Measurements from ENCODE around the gene P2RY13. TPM values are rescaled to one million over a fixed set of nuclear protein-coding genes. Genes with fewer than 3 reads are reported as not detected.

P2RY13 gene
- total RNA-seq, 2 experiments from 2014 or later = not detected

DNA sequence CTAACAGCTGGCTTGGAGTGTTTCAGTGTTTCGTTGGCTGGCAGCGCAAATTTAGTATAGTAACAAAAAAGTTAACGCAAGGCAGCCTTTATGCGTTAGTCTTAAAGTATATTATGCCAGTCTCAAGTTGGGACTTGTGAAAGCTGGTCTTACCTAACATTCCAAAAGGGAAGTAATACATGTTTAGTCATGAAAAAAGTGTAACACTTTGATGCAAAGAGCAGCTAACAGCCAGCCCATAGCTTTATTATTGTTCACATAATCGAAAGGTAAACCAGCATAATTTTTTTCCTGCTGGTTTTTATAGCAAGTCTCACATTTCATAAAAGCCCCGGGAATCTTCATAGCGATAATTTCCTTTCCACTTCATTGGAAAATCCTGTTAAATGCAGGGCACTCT, 10.4 kb downstream of the P2RY13 start:
- Mint-ChIP-seq H3K27ac (no peak overlapping the region), H3K4me1 (ENCODE audit: low read depth) (peaks cover 5% of the 10 kb centered on the region), H3K36me3 (ENCODE audit: low read depth) (no peaks in the 10 kb centered on the region), H3K27me3 (ENCODE audit: low read depth) (no peaks in the 10 kb centered on the region), H3K4me3 (no peak overlapping the region), H3K9me3 (ENCODE audit: insufficient read depth) (no peaks in the 10 kb centered on the region)
- DNase-seq = no peak
- no peak for ATAC-seq
- ChIA-PET POLR2A (no interaction called here), CTCF (interaction anchor here (0.9 to 1.8 kb wide), 2 partner anchors 9 kb away, joined by 3 to 4 read pairs; no protein-coding TSS in a partner anchor)

DNA sequence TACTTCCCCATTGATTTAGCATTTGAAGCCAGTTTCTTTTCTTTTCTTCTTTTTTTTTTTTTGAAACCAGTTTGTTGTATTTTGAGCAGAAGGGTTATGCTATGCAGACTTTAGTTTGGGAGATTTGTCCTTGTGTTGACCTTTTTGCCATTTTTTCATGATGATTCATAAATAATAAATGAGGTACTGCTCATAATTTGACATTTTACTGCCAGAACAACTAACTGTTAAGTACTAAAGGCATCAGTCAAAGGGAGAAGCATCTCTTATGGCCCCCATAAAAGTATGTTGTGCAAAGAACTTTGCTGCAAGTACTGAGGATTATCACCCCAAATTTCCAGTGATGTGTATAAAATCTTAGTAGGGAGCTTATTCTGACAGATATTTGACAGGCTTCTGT, 11.0 kb downstream of the P2RY13 start:
- DNase-seq (no peak), ATAC-seq (no peak)
- Mint-ChIP-seq H3K4me3 (no peak overlapping the region), H3K36me3 (ENCODE audit: low read depth) (no peaks in the 10 kb centered on the region), H3K27ac (no peak overlapping the region), H3K27me3 (ENCODE audit: low read depth) (no peaks in the 10 kb centered on the region), H3K4me1 (ENCODE audit: low read depth) (peaks cover 5% of the 10 kb centered on the region), H3K9me3 (ENCODE audit: insufficient read depth) (no peaks in the 10 kb centered on the region)
- CTCF ChIA-PET = interaction anchor here (0.9 to 1.8 kb wide), 2 partner anchors 8 to 9 kb away, joined by 3 to 4 read pairs; no protein-coding TSS in a partner anchor
- POLR2A ChIA-PET = no interaction called here

DNA sequence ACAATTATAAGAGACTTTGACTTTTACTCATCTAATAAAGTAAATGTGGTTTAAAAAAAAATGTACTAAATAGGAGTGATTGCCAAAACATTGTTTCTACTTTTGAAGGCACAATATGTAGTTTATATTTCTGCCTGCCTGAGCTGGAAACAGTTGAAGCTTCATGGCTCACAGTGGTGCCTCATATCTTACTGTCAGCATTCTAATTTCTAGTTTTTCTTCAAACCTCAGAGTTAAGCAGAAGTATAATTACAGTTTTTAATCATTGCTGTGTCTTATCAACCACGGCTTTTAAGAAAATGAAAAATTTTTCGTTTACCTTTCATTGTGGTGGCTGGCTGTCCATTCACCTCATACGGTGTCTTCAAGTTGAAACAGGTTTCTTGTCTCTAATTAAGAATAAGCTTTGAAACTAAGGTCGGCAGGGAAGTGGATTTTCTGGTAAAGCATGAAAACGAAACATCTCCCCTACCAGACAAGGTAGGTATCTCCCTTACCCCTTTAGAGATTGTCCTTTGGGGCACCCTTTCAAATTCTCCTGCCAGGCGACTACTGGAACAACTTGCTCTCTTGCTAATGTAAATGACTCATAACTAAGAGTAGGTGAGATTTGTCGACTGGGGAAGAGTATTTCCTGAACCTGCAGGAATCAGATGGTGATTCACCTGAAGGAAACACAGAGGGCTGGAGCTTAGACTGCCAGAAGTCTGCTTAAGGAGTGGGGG, 12.9 kb downstream of the P2RY13 start, which contains the start of gene GPR87:
GPR87 (minus strand) TSS at position 554 of the 725 bp plus-strand sequence. CDS start 16,720 bp downstream, outside the sequence.
- ChIA-PET CTCF (interaction anchor here (1.2 to 1.5 kb wide), 3 partner anchors 12 to 148 kb away, joined by 4 to 6 read pairs (median 4); no protein-coding TSS in a partner anchor), POLR2A (no interaction called here)
- Mint-ChIP-seq H3K4me3 (no peak within 1 kb of the TSS), H3K36me3 (ENCODE audit: low read depth) (no peaks in the 10 kb centered on the region), H3K9me3 (ENCODE audit: insufficient read depth) (no peaks in the 10 kb centered on the region), H3K27ac (no peak within 1 kb of the TSS), H3K27me3 (ENCODE audit: low read depth) (no peaks in the 10 kb centered on the region), H3K4me1 (ENCODE audit: low read depth) (peaks cover 5% of the 10 kb centered on the region)
- ATAC-seq (peak; percentile 23), DNase-seq (no peak)

GRCh38 chr3:151315846-151316245, 13.5 kb downstream of the P2RY13 start:
- ChIA-PET CTCF (interaction anchor here (1.2 to 1.5 kb wide), 3 partner anchors 13 to 148 kb away, joined by 4 to 6 read pairs (median 4); no protein-coding TSS in a partner anchor), POLR2A (no interaction called here)

GRCh38 chr3:151315136-151315535, 14.2 kb downstream of the P2RY13 start:
- ATAC-seq (no peak), DNase-seq (no peak)
- H3K9me3 Mint-ChIP-seq (ENCODE audit: insufficient read depth) = no peaks in the 10 kb centered on the region
- no peaks in the 10 kb centered on the region for H3K36me3 Mint-ChIP-seq (ENCODE audit: low read depth)
- no peak overlapping the region for H3K27ac Mint-ChIP-seq
- no peak overlapping the region for H3K4me3 Mint-ChIP-seq
- no peaks in the 10 kb centered on the region for H3K27me3 Mint-ChIP-seq (ENCODE audit: low read depth)
- H3K4me1 Mint-ChIP-seq (ENCODE audit: low read depth) = peaks cover 5% of the 10 kb centered on the region
- CTCF ChIA-PET = no interaction called here
- POLR2A ChIA-PET = no interaction called here

More at GRCh38 chr3:151315846-151316245, 13.5 kb downstream of the P2RY13 start:
- DNase-seq = no peak
- H3K9me3 Mint-ChIP-seq (ENCODE audit: insufficient read depth) = no peaks in the 10 kb centered on the region
- no peak overlapping the region for H3K4me3 Mint-ChIP-seq
- H3K4me1 Mint-ChIP-seq (ENCODE audit: low read depth) = peaks cover 5% of the 10 kb centered on the region
- ATAC-seq = no peak
- no peak overlapping the region for H3K27ac Mint-ChIP-seq
- no peaks in the 10 kb centered on the region for H3K27me3 Mint-ChIP-seq (ENCODE audit: low read depth)
- no peaks in the 10 kb centered on the region for H3K36me3 Mint-ChIP-seq (ENCODE audit: low read depth)

DNA sequence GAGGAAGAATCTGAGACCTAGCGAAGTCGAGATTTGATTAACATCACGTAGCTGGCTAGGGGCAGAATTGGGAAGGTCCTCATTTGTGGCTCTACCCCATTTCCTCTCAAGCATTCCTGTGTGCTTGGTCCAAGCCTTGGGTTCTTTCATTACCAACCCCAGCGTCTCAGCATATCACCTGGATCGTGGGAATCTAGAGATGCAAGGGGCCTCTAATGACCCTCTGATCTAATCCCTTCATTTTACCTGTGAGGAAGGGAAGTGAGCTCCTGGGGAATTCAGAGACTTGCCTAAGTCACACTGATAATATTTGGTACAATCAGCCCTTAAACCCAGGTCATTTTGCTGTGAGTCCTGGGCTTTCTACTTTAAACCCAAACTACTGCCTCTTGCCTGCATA, 14.8 kb downstream of the P2RY13 start:
- Mint-ChIP-seq H3K4me3 (no peak overlapping the region), H3K27me3 (ENCODE audit: low read depth) (no peaks in the 10 kb centered on the region), H3K4me1 (ENCODE audit: low read depth) (peaks cover 5% of the 10 kb centered on the region), H3K27ac (no peak overlapping the region), H3K9me3 (ENCODE audit: insufficient read depth) (no peaks in the 10 kb centered on the region), H3K36me3 (ENCODE audit: low read depth) (no peaks in the 10 kb centered on the region)
- DNase-seq (no peak), ATAC-seq (no peak)
- POLR2A ChIA-PET = no interaction called here
- CTCF ChIA-PET = no interaction called here

- peaks cover 5% of the 10 kb centered on the region for H3K4me1 Mint-ChIP-seq (ENCODE audit: low read depth)
- no peak overlapping the region for H3K27ac Mint-ChIP-seq
- no peak for DNase-seq
- ATAC-seq = no peak
- no peaks in the 10 kb centered on the region for H3K27me3 Mint-ChIP-seq (ENCODE audit: low read depth)
- POLR2A ChIA-PET = no interaction called here
- no peak overlapping the region for H3K4me3 Mint-ChIP-seq
- H3K9me3 Mint-ChIP-seq (ENCODE audit: insufficient read depth) = no peaks in the 10 kb centered on the region
- CTCF ChIA-PET = interaction anchor here (0.6 to 1.0 kb wide), 2 partner anchors 14 to 78 kb away, joined by 4 read pairs; no protein-coding TSS in a partner anchor
- no peaks in the 10 kb centered on the region for H3K36me3 Mint-ChIP-seq (ENCODE audit: low read depth)
Observed at GRCh38 chr3:151314137-151314536, 15.2 kb downstream of the P2RY13 start.

DNA sequence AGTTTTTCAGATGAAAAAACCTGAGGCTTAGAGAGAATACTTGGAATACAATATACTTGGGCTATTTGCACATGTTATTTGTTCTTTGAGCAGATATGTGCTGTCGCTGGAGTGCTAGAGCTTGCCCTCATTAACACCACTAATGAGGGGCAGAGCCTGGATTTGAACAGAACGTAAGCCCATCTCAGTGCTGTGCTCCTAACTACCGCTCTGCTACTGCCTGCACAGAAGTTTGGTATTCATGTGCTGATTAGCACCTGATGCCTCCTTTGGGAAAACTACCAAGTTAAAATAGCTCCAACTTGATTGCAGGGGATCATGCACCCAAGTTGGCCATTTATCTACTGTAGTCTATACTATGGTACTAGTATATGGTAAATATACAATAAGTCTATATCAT, 16.4 kb downstream of the P2RY13 start:
- CTCF ChIA-PET = no interaction called here

GRCh38 chr3:151309566-151309965, 19.8 kb downstream of the P2RY13 start:
- DNase-seq = no peak
- H3K36me3 Mint-ChIP-seq (ENCODE audit: low read depth) = no peaks in the 10 kb centered on the region
- ChIA-PET POLR2A (no interaction called here), CTCF (interaction anchor here (1.1 to 1.5 kb wide), 2 partner anchors 9 to 19 kb away, joined by 3 to 4 read pairs; no protein-coding TSS in a partner anchor)
- peaks cover 13% of the 10 kb centered on the region for H3K4me1 Mint-ChIP-seq (ENCODE audit: low read depth)
- no peak for ATAC-seq
- H3K4me3 Mint-ChIP-seq = no peak overlapping the region
- H3K27me3 Mint-ChIP-seq (ENCODE audit: low read depth) = no peaks in the 10 kb centered on the region
- no peaks in the 10 kb centered on the region for H3K9me3 Mint-ChIP-seq (ENCODE audit: insufficient read depth)
- no peak overlapping the region for H3K27ac Mint-ChIP-seq

More for the DNA sequence above, 16.4 kb downstream of the P2RY13 start:
- Mint-ChIP-seq H3K4me1 (ENCODE audit: low read depth) (peaks cover 5% of the 10 kb centered on the region), H3K36me3 (ENCODE audit: low read depth) (no peaks in the 10 kb centered on the region), H3K9me3 (ENCODE audit: insufficient read depth) (no peaks in the 10 kb centered on the region), H3K4me3 (no peak overlapping the region), H3K27me3 (ENCODE audit: low read depth) (no peaks in the 10 kb centered on the region), H3K27ac (no peak overlapping the region)
- ATAC-seq (no peak), DNase-seq (no peak)
- POLR2A ChIA-PET = no interaction called here

- no peak for DNase-seq
- Mint-ChIP-seq H3K27ac (no peak overlapping the region), H3K9me3 (ENCODE audit: insufficient read depth) (no peaks in the 10 kb centered on the region), H3K4me3 (no peak overlapping the region), H3K27me3 (ENCODE audit: low read depth) (peaks cover 3% of the 10 kb centered on the region), H3K4me1 (ENCODE audit: low read depth) (peaks cover 13% of the 10 kb centered on the region), H3K36me3 (ENCODE audit: low read depth) (no peaks in the 10 kb centered on the region)
- ATAC-seq = no peak
- CTCF ChIA-PET = interaction anchor here (0.6 to 4.4 kb wide), 3 partner anchors 20 to 139 kb away, joined by 3 to 26 read pairs (median 3); partner anchors contain the start of gene P2RY13
- POLR2A ChIA-PET = no interaction called here
Observed at GRCh38 chr3:151307583-151308488, 21.5 kb downstream of the P2RY13 start.

DNA sequence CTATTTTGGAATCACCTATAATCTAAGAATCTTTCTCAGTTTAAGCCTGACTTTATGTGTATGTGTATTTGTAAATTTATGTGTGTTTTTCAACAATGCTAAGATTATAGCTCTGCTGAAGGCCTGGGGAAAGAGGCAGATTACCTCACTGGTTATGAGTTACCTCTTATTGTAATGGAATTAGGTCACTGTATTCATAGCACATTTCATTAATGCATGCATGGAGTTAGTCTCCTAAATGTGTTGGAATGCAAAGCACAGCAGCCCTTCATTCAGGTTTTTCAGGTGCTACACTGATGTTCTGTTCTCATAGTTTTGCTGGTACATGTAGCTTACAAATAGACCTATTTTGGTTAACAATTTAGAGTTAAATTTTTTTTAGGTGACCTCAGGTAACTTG, 22.2 kb downstream of the P2RY13 start:
- ChIA-PET CTCF (interaction anchor here (0.6 to 4.4 kb wide), 5 partner anchors 20 to 139 kb away, joined by 3 to 26 read pairs (median 3); partner anchors contain the start of gene P2RY13), POLR2A (no interaction called here)
- no peaks in the 10 kb centered on the region for H3K9me3 Mint-ChIP-seq (ENCODE audit: insufficient read depth)
- H3K4me3 Mint-ChIP-seq = no peak overlapping the region
- H3K27ac Mint-ChIP-seq = no peak overlapping the region
- peaks cover 13% of the 10 kb centered on the region for H3K4me1 Mint-ChIP-seq (ENCODE audit: low read depth)
- peaks cover 6% of the 10 kb centered on the region for H3K27me3 Mint-ChIP-seq (ENCODE audit: low read depth)
- ATAC-seq (no peak), DNase-seq (no peak)
- H3K36me3 Mint-ChIP-seq (ENCODE audit: low read depth) = no peaks in the 10 kb centered on the region
